OCI-LY7 (cell line): ENCODE results near the gene ACSS2. TPM values are rescaled to one million over a fixed set of nuclear protein-coding genes. Genes with fewer than 3 reads are reported as not detected.

Experiments used
- BruUV-seq: library from RNA; stranded (reverse); fragments of 400-500 nt; replicated peaks from 2 replicates; lab custom pipeline; 2021; lab: Mats Ljungman, UMichigan
- CTCF ChIA-PET: fragments of 300-600 bp; sonication (Branson Sonifier 250); formaldehyde crosslinking; loops from one replicate; lab custom pipeline; 2022; ENCODE audit warnings: antibody characterized with exemption; ENCODE audit not compliant: unreplicated experiment; lab: Charles Lee
- POLR2A ChIA-PET: fragments of 300-600 bp; sonication (Branson Sonifier 250); formaldehyde crosslinking; loops from one replicate; lab custom pipeline; 2022; ENCODE audit warnings: antibody characterized with exemption; lab: Charles Lee
- DNase-seq: peaks from one replicate; pipeline ENCODE4 v3.0.0-alpha.2; 2015; ENCODE audit warnings: low spot score
- H2AFZ ChIP-seq: fragments of 200-600 bp; sonication (generic), shearing (Covaris generic); 2 replicates; pipeline ENCODE4 v1.6.1; 2014; ENCODE audit warnings: mild to moderate bottlenecking, antibody characterized with exemption, low read length, moderate library complexity
- H3K27ac ChIP-seq: fragments of 200-600 bp; sonication (generic); 2 replicates; pipeline ENCODE4 v1.5.1; 2014; ENCODE audit warnings: mixed run types, low read depth, mild to moderate bottlenecking, moderate library complexity, low read length, inconsistent platforms; ENCODE audit not compliant: poor library complexity, severe bottlenecking
- H3K36me3 ChIP-seq: fragments of 200-600 bp; sonication (generic); 2 replicates; pipeline ENCODE4 v1.6.1; 2014; ENCODE audit warnings: mild to moderate bottlenecking, antibody characterized with exemption, low read length, moderate library complexity, mixed read lengths; ENCODE audit not compliant: insufficient read depth
- H3K4me1 ChIP-seq: fragments of 200-600 bp; sonication (generic); 2 replicates; pipeline ENCODE4 v1.5.1; 2014; ENCODE audit warnings: mild to moderate bottlenecking, low read length; ENCODE audit not compliant: insufficient read depth, poor library complexity, severe bottlenecking
- H3K4me2 ChIP-seq: fragments of 200-600 bp; sonication (generic); 2 replicates; pipeline ENCODE4 v1.6.1; 2014; ENCODE audit warnings: mild to moderate bottlenecking, low read length
- H3K4me3 ChIP-seq: fragments of 200-600 bp; sonication (generic); 2 replicates; pipeline ENCODE4 v1.5.1; 2014; ENCODE audit warnings: mild to moderate bottlenecking, low read depth, low read length; ENCODE audit not compliant: poor library complexity, severe bottlenecking
- H3K79me2 ChIP-seq: fragments of 200-600 bp; sonication (generic); 2 replicates; pipeline ENCODE4 v1.6.1; 2016; ENCODE audit warnings: low read depth, mild to moderate bottlenecking, low read length, moderate library complexity, mixed read lengths; ENCODE audit not compliant: insufficient read depth
- H3K9me2 ChIP-seq: fragments of 200-600 bp; sonication (generic); 2 replicates; pipeline ENCODE4 v1.6.1; 2016; ENCODE audit warnings: mild to moderate bottlenecking, low read length, mixed read lengths; ENCODE audit not compliant: insufficient read depth
- H3K9me3 ChIP-seq: fragments of 200-600 bp; sonication (generic); 2 replicates; pipeline ENCODE4 v1.6.1; 2014; ENCODE audit warnings: mild to moderate bottlenecking, mixed run types, low read length, mixed read lengths
- H4K20me1 ChIP-seq: fragments of 200-600 bp; sonication (generic); 2 replicates; pipeline ENCODE4 v1.6.1; 2014; ENCODE audit warnings: mild to moderate bottlenecking, antibody characterized with exemption, low read length, moderate library complexity, mixed read lengths; ENCODE audit not compliant: insufficient read depth
- EZH2phosphoT487 ChIP-seq: fragments of 200-600 bp; sonication (generic); IDR thresholded peaks from 2 replicates; pipeline ENCODE4 v1.6.1; 2018; ENCODE audit warnings: low read depth, borderline replicate concordance, mild to moderate bottlenecking, mixed run types, antibody characterized with exemption, low read length, moderate library complexity, mixed read lengths
- intact Hi-C: fragments of 100-400 bp; cut with micrococcal nuclease; formaldehyde crosslinking; loops from one replicate; pipeline ENCODE4 v1.10.0; 2022; ENCODE audit not compliant: unreplicated experiment
- total RNA-seq, 2 experiments: library from RNA; depleted of rRNA in 1 of 2; stranded (reverse); fragments of >200 nt in 1 of 2; shearing (Covaris generic) in 1 of 2; gene quantifications; 2 replicates each; pipeline ENCODE4 v1.2.3, GENCODE V29; 2014 to 2022
- TF ChIP-seq, protein P1 (sequence below): fragments of 200-600 bp; sonication (generic); conservative IDR thresholded peaks from 2 replicates; pipeline ENCODE4 v1.5.1; 2014; ENCODE audit warnings: mild to moderate bottlenecking, antibody characterized with exemption, low read length, moderate library complexity, mixed read lengths

The ACSS2 gene
- total RNA-seq, 2 experiments from 2014 or later: 18.2 to 21.4 TPM

DNA sequence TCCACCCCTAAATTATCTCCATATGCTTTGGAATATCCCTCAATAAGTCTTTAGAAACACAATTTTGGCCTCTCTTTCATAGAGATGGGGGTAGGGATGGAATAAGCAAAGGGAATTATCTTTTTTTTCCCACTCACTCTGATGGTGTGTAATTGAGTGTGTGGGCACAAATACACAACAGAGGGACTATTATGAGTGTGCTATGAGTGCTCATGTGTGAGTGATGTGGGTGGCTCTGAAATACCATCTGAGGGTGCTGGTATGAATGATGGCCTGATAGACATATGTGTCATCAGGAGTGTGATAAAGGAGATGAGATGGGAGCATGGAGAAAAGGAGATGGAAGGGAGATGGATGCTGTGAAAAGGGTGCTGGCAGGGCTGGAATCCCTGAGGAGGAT, 43.6 kb downstream of the ACSS2 start:
- Histone ChIP-seq H3K4me1 (no peaks in the 10 kb centered on the region), H3K9me3 (no peaks in the 10 kb centered on the region), H3K27ac (no peak overlapping the region), H3K4me3 (no peak overlapping the region), H4K20me1 (no peaks in the 10 kb centered on the region), H3K4me2 (no peak overlapping the region), H3K9me2 (no peaks in the 10 kb centered on the region), H3K79me2 (no peaks in the 10 kb centered on the region), H3K36me3 (peaks cover 3% of the 10 kb centered on the region; the same call in 1 of the 2 replicates), H2AFZ (no peak overlapping the region)
- intact Hi-C loops: no loop called here
- CTCF ChIA-PET: no interaction called here
- TF ChIP-seq, protein P1, sequence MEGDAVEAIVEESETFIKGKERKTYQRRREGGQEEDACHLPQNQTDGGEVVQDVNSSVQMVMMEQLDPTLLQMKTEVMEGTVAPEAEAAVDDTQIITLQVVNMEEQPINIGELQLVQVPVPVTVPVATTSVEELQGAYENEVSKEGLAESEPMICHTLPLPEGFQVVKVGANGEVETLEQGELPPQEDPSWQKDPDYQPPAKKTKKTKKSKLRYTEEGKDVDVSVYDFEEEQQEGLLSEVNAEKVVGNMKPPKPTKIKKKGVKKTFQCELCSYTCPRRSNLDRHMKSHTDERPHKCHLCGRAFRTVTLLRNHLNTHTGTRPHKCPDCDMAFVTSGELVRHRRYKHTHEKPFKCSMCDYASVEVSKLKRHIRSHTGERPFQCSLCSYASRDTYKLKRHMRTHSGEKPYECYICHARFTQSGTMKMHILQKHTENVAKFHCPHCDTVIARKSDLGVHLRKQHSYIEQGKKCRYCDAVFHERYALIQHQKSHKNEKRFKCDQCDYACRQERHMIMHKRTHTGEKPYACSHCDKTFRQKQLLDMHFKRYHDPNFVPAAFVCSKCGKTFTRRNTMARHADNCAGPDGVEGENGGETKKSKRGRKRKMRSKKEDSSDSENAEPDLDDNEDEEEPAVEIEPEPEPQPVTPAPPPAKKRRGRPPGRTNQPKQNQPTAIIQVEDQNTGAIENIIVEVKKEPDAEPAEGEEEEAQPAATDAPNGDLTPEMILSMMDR: no peak
- TF ChIP-seq EZH2phosphoT487: no peak
- BruUV-seq: no TSS peak
- POLR2A ChIA-PET: no interaction called here
- no peak for DNase-seq

DNA sequence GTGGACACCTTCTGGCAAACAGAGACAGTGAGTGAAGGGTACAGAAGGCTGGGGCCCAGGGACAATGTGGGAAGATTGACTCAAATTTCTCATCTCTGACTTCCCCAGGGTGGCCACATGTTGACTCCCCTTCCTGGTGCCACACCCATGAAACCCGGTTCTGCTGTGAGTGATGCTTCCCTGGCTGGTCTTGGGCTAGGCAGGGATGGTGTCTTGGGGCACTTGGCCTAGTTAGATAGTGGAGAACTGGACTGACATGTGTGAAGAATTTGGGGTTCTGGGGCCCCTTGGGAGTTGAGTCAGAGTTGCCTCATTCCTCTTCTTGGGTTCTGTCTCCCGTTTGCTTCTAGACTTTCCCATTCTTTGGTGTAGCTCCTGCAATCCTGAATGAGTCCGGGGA, 45.0 kb downstream of the ACSS2 start:
- POLR2A ChIA-PET: interaction anchor here (0.6 kb wide), 1 partner anchor 13 kb away, joined by 6 read pairs; no protein-coding TSS in a partner anchor
- Histone ChIP-seq H3K36me3 (peaks cover 6% of the 10 kb centered on the region; the same call in 1 of the 2 replicates), H3K4me3 (no peak overlapping the region), H3K4me1 (peaks cover 3% of the 10 kb centered on the region), H3K9me3 (no peaks in the 10 kb centered on the region), H3K27ac (no peak overlapping the region), H3K9me2 (no peaks in the 10 kb centered on the region), H2AFZ (no peak overlapping the region), H4K20me1 (no peaks in the 10 kb centered on the region), H3K4me2 (no peak overlapping the region), H3K79me2 (no peaks in the 10 kb centered on the region)
- DNase-seq: no peak
- BruUV-seq: no TSS peak
- CTCF ChIA-PET: no interaction called here
- TF ChIP-seq EZH2phosphoT487: no peak
- TF ChIP-seq, protein P1: no peak
- intact Hi-C loops: no loop called here

DNA sequence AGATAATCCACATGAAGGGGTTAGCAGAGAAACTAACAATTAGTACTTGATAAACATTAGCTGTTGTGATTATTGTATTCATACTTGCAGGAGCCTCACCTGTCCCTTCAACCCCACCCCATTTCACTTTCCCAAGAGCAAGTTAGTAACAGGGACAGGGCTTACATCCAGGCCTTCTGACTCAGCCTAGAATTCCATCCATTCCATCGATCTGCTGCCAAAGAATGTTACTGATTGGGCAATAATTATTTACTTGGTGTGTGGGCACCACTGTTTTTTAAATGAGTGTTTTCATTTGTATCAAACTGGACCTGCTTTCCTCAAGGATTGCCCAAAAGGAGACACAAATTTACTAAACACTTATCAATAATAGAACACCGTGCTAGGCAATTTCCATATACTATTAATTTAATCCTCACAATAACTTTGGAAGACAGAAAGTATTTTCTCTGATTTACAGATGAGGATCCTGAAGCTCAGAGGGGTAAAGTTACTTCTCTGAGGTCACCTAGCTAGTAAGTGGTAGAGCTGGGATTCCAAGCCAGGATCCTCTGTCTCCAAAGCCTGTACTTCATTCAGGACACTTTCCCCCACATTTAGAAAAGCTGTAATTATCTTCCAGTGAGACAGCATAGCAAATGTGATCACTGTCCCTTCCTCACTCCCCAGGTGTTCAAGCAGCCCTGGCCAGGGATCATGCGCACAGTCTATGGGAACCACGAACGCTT, 46.4 kb downstream of the ACSS2 start:
- Histone ChIP-seq H3K27ac (no peak overlapping the region), H2AFZ (no peak overlapping the region), H3K79me2 (no peaks in the 10 kb centered on the region), H3K4me1 (peaks cover 15% of the 10 kb centered on the region), H4K20me1 (no peaks in the 10 kb centered on the region), H3K9me2 (no peaks in the 10 kb centered on the region), H3K4me3 (no peak overlapping the region), H3K4me2 (no peak overlapping the region), H3K9me3 (no peaks in the 10 kb centered on the region), H3K36me3 (peaks cover 17% of the 10 kb centered on the region; the same call in 1 of the 2 replicates)
- BruUV-seq: no TSS peak
- TF ChIP-seq EZH2phosphoT487: no peak
- TF ChIP-seq, protein P1: no peak
- intact Hi-C loops: no loop called here
- POLR2A ChIA-PET: no interaction called here
- DNase-seq: no peak
- CTCF ChIA-PET: no interaction called here
